ENCODE measurements around the gene DCBLD1.

Gene DCBLD1

GRCh38 chr6:117473401-117473800 is 9.1 kb upstream of the DCBLD1 start:
- DNase-seq, result no peak

GRCh38 chr6:117477988-117478852 is 4.3 kb upstream of the DCBLD1 start:
- DNase-seq, result no peak

GRCh38 chr6:117478853-117479231 is 3.6 kb upstream of the DCBLD1 start:
- DNase-seq, result no peak

GRCh38 chr6:117480651-117481050 is 1.8 kb upstream of the DCBLD1 start:
- no peak for DNase-seq

- DNase-seq, result peak; percentile 39
Observed at GRCh38 chr6:117481278-117481925, 1.1 kb upstream of the DCBLD1 start.

- DNase-seq, result no peak
Observed at GRCh38 chr6:117481926-117482239, 591 bp upstream of the DCBLD1 start.

- DNase-seq, result peak; percentile 44
Observed at GRCh38 chr6:117483004-117483644, 650 bp downstream of the DCBLD1 start.

- DNase-seq, result peak; percentile 5
Observed at GRCh38 chr6:117483645-117484016, 1.2 kb downstream of the DCBLD1 start.

- no peak for DNase-seq
Observed at GRCh38 chr6:117484052-117484646, 1.7 kb downstream of the DCBLD1 start.

- no peak for DNase-seq
Observed at GRCh38 chr6:117485433-117485832, 3.0 kb downstream of the DCBLD1 start.

- no peak for DNase-seq
Observed at GRCh38 chr6:117487821-117488220, 5.3 kb downstream of the DCBLD1 start.

GRCh38 chr6:117489003-117489402 is 6.5 kb downstream of the DCBLD1 start:
- no peak for DNase-seq

GRCh38 chr6:117491916-117492315 is 9.4 kb downstream of the DCBLD1 start:
- no peak for DNase-seq

GRCh38 chr6:117493470-117493869 is 11.0 kb downstream of the DCBLD1 start:
- DNase-seq, result no peak

GRCh38 chr6:117494283-117494682 is 11.8 kb downstream of the DCBLD1 start:
- DNase-seq, result no peak

GRCh38 chr6:117494694-117495318 is 12.3 kb downstream of the DCBLD1 start:
- no peak for DNase-seq

- no peak for DNase-seq
Observed at GRCh38 chr6:117495425-117495824, 13.0 kb downstream of the DCBLD1 start.

GRCh38 chr6:117495869-117496268 is 13.4 kb downstream of the DCBLD1 start:
- DNase-seq, result no peak

GRCh38 chr6:117496383-117496990 is 14.0 kb downstream of the DCBLD1 start:
- no peak for DNase-seq

- no peak for DNase-seq
Observed at GRCh38 chr6:117497237-117497636, 14.8 kb downstream of the DCBLD1 start.

GRCh38 chr6:117498159-117498558 is 15.7 kb downstream of the DCBLD1 start:
- DNase-seq, result no peak

GRCh38 chr6:117501722-117502121 is 19.2 kb downstream of the DCBLD1 start:
- no peak for DNase-seq

GRCh38 chr6:117502580-117502979 is 20.1 kb downstream of the DCBLD1 start:
- DNase-seq, result no peak
